Esophagus muscularis mucosa (tissue), 4 donors: ENCODE measurements around the gene B3GAT2. TPM values are rescaled to one million over a fixed set of nuclear protein-coding genes. Genes with fewer than 3 reads are reported as not detected.
A peak's percentile ranks its signal among the peaks of the same experiment; 100 is the strongest.

Source experiments
- DNase-seq: peaks from one replicate; pipeline ENCODE4 v3.0.0-alpha.2; 2017; ENCODE audit errors: extremely low spot score
- H3K27ac ChIP-seq, 4 donors: fragments of 200-600 bp; sonication (generic); replicated peaks in 1 of 4; 1 replicate in 3 of 4; 2 replicates in 1 of 4; pipeline ENCODE4 v1.5.1; 2016 to 2019; ENCODE audit warnings: mild to moderate bottlenecking in 1 of 4
- H3K27me3 ChIP-seq, 4 donors: fragments of 200-600 bp; sonication (generic); one replicate each; pipeline versions ENCODE4 v1.5.1 to v1.6.0; 2016 to 2019
- H3K36me3 ChIP-seq, 4 donors: fragments of 200-600 bp; sonication (generic); one replicate each; pipeline ENCODE4 v1.5.1; 2016 to 2019
- H3K4me1 ChIP-seq, 4 donors: fragments of 200-600 bp; sonication (generic); one replicate each; pipeline ENCODE4 v1.5.1; 2016 to 2019
- H3K4me3 ChIP-seq, 4 donors: fragments of 200-600 bp; sonication (generic); 1 replicate in 2 of 4; 2 replicates in 2 of 4; pipeline ENCODE4 v1.5.1; 2016 to 2019; ENCODE audit warnings: mild to moderate bottlenecking in 4 of 4, moderate library complexity in 1 of 4
- H3K9me3 ChIP-seq, 4 donors: fragments of 200-600 bp; sonication (generic); 1 replicate in 3 of 4; 2 replicates in 1 of 4; pipeline ENCODE4 v1.5.1; 2016 to 2019
- EP300 ChIP-seq: sonication (generic); formaldehyde crosslinking; IDR thresholded peaks from one replicate; pipeline ENCODE4 v1.6.1; 2017; ENCODE audit warnings: antibody characterized with exemption
- POLR2A ChIP-seq: fragments of 450-650 bp; IDR thresholded peaks from one replicate; pipeline ENCODE4 v1.6.1; 2017; ENCODE audit warnings: antibody characterized with exemption, moderate library complexity, mild to moderate bottlenecking, low read depth
- POLR2AphosphoS5 ChIP-seq, 2 donors: sonication (generic); formaldehyde crosslinking; IDR thresholded peaks; one replicate each; pipeline ENCODE4 v1.6.1; 2017; ENCODE audit warnings: antibody characterized with exemption in 2 of 2
- WGBS: methylation state at CpG from one replicate; pipeline ENCODE4 v1.1.5; 2018; 5-methylcytosine and 5-hydroxymethylcytosine counted together
- intact Hi-C: fragments of 100-400 bp; cut with DNase I; formaldehyde crosslinking; loops from one replicate; pipeline ENCODE4 v1.15.1; 2023
- total RNA-seq, 4 donors: library from RNA; depleted of rRNA; stranded (reverse); fragments of >200 nt; gene quantifications; one replicate each; pipeline versions ENCODE4 v1.1.0 to v1.2.1, GENCODE V29; 2016
- TF ChIP-seq, protein P1 (sequence below), 3 experiments: fragments of 200-600 bp in 2 of 3; fragments of 450-650 bp in 1 of 3; sonication (generic) in 2 of 3; IDR thresholded peaks; one replicate each; pipeline ENCODE4 v1.5.1; 2017 to 2019; ENCODE audit warnings: antibody characterized with exemption in 3 of 3, mild to moderate bottlenecking in 2 of 3, moderate library complexity in 1 of 3

B3GAT2 gene
- total RNA-seq, 4 donors from 2014 or later, result under 0.01 to 0.13 (median 0.11) TPM; not detected in 1

- intact Hi-C loops, result no loop called here
- H3K4me1 ChIP-seq, result no peaks in the 10 kb centered on the region
- DNase-seq, result no peak
- no peak overlapping the region for H3K4me3 ChIP-seq
- H3K9me3 ChIP-seq, result no peaks in the 10 kb centered on the region
- WGBS, result 96% methylated on average over 3 of the region's 3 CpGs
- TF ChIP-seq POLR2AphosphoS5 (IDR thresholded peaks at IDR 0.05) (no peak), EP300 (no peak), POLR2A (no peak)
- TF ChIP-seq, protein P1, sequence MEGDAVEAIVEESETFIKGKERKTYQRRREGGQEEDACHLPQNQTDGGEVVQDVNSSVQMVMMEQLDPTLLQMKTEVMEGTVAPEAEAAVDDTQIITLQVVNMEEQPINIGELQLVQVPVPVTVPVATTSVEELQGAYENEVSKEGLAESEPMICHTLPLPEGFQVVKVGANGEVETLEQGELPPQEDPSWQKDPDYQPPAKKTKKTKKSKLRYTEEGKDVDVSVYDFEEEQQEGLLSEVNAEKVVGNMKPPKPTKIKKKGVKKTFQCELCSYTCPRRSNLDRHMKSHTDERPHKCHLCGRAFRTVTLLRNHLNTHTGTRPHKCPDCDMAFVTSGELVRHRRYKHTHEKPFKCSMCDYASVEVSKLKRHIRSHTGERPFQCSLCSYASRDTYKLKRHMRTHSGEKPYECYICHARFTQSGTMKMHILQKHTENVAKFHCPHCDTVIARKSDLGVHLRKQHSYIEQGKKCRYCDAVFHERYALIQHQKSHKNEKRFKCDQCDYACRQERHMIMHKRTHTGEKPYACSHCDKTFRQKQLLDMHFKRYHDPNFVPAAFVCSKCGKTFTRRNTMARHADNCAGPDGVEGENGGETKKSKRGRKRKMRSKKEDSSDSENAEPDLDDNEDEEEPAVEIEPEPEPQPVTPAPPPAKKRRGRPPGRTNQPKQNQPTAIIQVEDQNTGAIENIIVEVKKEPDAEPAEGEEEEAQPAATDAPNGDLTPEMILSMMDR (IDR thresholded peaks at IDR 0.05), result no peak
- H3K27me3 ChIP-seq, result no peaks in the 10 kb centered on the region
- no peaks in the 10 kb centered on the region for H3K36me3 ChIP-seq
- H3K27ac ChIP-seq, result no peak overlapping the region
These were observed 10.2 kb upstream of the B3GAT2 start for GRCh38 chr6:70967049-70967448.

GRCh38 chr6:70957284-70957617 is 391 bp upstream of the B3GAT2 start:
- TF ChIP-seq, protein P1 (IDR thresholded peaks at IDR 0.05), result no peak
- Histone ChIP-seq H3K36me3 (no peaks in the 10 kb centered on the region), H3K9me3 (no peaks in the 10 kb centered on the region), H3K27ac (no peak overlapping the region), H3K4me1 (peaks cover 23 to 28% (median 26%) of the 10 kb centered on the region in 4 donors), H3K4me3 (peak overlapping the region; percentile 59 to 66 (median 61)), H3K27me3 (peaks cover 0 to 50% (median 13%) of the 10 kb centered on the region in 4 donors)
- intact Hi-C loops, result no loop called here
- 8% methylated on average over 18 of the region's 19 CpGs for WGBS
- no peak for DNase-seq

DNA sequence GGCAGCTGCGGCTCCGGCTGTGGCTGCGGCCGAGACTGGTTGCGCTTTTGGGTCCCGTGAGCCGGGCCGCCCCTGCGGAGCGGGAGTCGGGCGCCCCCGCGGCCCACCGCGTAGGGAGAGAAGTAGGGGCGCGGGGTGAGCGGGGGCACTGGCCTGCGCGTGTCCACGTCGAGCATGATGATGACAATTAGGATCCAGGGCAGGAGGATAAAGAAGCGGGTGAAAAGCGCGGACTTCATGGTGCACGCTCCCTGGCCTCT is 739 bp downstream of the B3GAT2 start:
- Histone ChIP-seq H3K4me1 (peaks cover 23 to 28% (median 26%) of the 10 kb centered on the region in 4 donors), H3K9me3 (no peaks in the 10 kb centered on the region), H3K4me3 (peak overlapping the region; percentile 59 to 66 (median 61)), H3K36me3 (no peaks in the 10 kb centered on the region), H3K27ac (no peak overlapping the region), H3K27me3 (peaks cover 0 to 50% (median 13%) of the 10 kb centered on the region in 4 donors)
- intact Hi-C loops, result no loop called here
- no peak for DNase-seq
- TF ChIP-seq POLR2AphosphoS5 (IDR thresholded peaks at IDR 0.05), result no peak
- TF ChIP-seq, protein P1 (IDR thresholded peaks at IDR 0.05), result peak in 2 of 3 experiments; percentile 1 to 7
- 0% methylated on average over 18 of the region's 27 CpGs for WGBS

DNA sequence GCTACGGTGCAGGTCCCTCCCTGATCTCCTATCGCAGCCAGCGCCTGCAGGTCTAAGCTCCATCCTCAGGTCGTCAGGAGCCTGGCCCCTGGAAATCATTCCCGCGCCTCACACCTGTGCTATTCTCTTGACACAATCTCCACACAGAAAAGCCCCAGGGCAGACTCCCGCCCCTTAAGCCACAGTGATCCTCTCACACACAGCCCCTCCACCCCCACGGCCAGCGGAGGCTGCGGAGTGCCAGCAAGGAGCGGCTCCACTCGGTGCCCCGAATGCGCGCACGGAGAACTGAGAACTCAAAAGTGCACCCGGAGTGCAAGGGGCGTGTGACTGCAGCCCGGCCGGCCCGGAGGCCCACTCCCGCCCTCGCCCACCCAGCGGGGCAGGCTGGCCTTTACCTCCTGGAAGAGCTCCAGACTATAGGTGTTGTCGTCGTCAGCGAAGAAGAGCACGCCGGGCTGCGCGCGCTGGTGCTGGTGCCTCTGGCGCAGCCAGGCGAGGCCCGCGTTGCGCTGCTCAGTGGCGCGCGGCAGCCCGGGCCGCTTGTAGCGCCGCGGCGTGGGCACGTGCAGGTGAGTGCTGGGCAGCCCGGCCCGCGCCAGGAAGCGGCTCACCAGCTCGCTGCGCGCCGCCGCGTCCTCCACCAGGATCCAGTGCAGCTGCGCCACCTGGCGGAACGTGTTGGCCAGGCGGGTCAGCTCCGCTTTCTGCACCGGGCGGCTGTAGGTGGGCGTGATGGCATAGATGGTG is 1.2 kb downstream of the B3GAT2 start:
- no peak for DNase-seq
- Histone ChIP-seq H3K9me3 (no peaks in the 10 kb centered on the region), H3K27ac (no peak overlapping the region), H3K4me1 (peaks cover 23 to 28% (median 26%) of the 10 kb centered on the region in 4 donors), H3K4me3 (peak overlapping the region; percentile 59 to 66 (median 61)), H3K36me3 (no peaks in the 10 kb centered on the region), H3K27me3 (peaks cover 0 to 50% (median 13%) of the 10 kb centered on the region in 4 donors)
- WGBS, result 10% methylated on average over 6 of the region's 65 CpGs
- TF ChIP-seq POLR2A (no peak), EP300 (no peak), POLR2AphosphoS5 (IDR thresholded peaks at IDR 0.05) (peak in 1 of 2 donors; percentile 40)
- TF ChIP-seq, protein P1 (IDR thresholded peaks at IDR 0.05), result peak; percentile 62 to 88 (median 82)
- intact Hi-C loops, result no loop called here

DNA sequence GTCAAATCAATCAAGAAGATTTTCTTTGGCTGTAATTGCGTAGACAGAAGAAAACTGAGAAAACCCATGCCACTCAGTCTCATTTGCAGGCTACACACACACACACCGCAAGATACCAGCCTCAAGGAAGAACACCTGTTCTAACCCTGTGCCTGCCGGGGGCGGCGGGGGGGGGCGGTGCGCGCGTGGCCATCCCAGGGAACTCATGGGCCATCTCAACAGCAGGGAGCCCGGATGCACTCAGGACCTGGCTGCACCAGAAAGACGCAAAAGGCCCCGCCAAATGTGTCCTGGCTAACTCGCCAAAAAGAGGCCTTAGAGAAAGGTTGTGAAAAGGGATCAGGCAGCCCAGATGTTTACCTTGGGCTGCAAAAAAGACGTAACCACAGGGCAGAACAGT is 2.1 kb downstream of the B3GAT2 start:
- 35% methylated on average over 9 of the region's 14 CpGs for WGBS
- H3K27ac ChIP-seq, result no peak overlapping the region
- TF ChIP-seq POLR2A, result no peak
- TF ChIP-seq, protein P1 (IDR thresholded peaks at IDR 0.05), result no peak
- no peak for TF ChIP-seq EP300
- TF ChIP-seq POLR2AphosphoS5 (IDR thresholded peaks at IDR 0.05), result no peak
- peaks cover 0 to 47% (median 13%) of the 10 kb centered on the region in 4 donors for H3K27me3 ChIP-seq
- no peak for DNase-seq
- H3K4me3 ChIP-seq, result no peak overlapping the region
- no peaks in the 10 kb centered on the region for H3K9me3 ChIP-seq
- H3K4me1 ChIP-seq, result peaks cover 23 to 28% (median 26%) of the 10 kb centered on the region in 4 donors
- H3K36me3 ChIP-seq, result no peaks in the 10 kb centered on the region
- intact Hi-C loops, result no loop called here
